Mucosa of rectum (tissue), 2 donors: ENCODE results near the gene ZNF524.

ENCODE experiments used
- H3K27ac ChIP-seq, 2 donors: one replicate each; pipeline ENCODE4 v1.7.0; 2013; ENCODE audit warnings: inconsistent platforms in 2 of 2, low read depth in 2 of 2, low read length in 2 of 2
- H3K27me3 ChIP-seq, 2 donors: one replicate each; pipeline ENCODE4 v1.7.0; 2013; ENCODE audit warnings: low read length in 2 of 2; ENCODE audit not compliant: control insufficient read depth in 2 of 2, insufficient read depth in 2 of 2
- H3K36me3 ChIP-seq, 2 donors: one replicate each; pipeline ENCODE4 v1.7.0; 2013; ENCODE audit warnings: low read length in 2 of 2; ENCODE audit not compliant: control insufficient read depth in 2 of 2, insufficient read depth in 2 of 2
- H3K4me1 ChIP-seq, 2 donors: one replicate each; pipeline ENCODE4 v1.7.0; 2013; ENCODE audit warnings: low read length in 2 of 2, mild to moderate bottlenecking in 1 of 2; ENCODE audit not compliant: control insufficient read depth in 2 of 2, insufficient read depth in 2 of 2
- H3K4me3 ChIP-seq, 2 donors: one replicate each; pipeline ENCODE4 v1.7.0; 2013; ENCODE audit warnings: low read length in 2 of 2
- H3K9ac ChIP-seq, 2 donors: one replicate each; pipeline ENCODE4 v1.7.0; 2013; ENCODE audit warnings: low read length in 2 of 2, low read depth in 1 of 2, mild to moderate bottlenecking in 1 of 2
- H3K9me3 ChIP-seq, 2 donors: one replicate each; pipeline ENCODE4 v1.7.0; 2013; ENCODE audit warnings: low read length in 2 of 2; ENCODE audit not compliant: control insufficient read depth in 2 of 2
- donor health status: healthy.
- donor health status: Normal muscosa, but diverticular disease.

ZNF524 gene

DNA sequence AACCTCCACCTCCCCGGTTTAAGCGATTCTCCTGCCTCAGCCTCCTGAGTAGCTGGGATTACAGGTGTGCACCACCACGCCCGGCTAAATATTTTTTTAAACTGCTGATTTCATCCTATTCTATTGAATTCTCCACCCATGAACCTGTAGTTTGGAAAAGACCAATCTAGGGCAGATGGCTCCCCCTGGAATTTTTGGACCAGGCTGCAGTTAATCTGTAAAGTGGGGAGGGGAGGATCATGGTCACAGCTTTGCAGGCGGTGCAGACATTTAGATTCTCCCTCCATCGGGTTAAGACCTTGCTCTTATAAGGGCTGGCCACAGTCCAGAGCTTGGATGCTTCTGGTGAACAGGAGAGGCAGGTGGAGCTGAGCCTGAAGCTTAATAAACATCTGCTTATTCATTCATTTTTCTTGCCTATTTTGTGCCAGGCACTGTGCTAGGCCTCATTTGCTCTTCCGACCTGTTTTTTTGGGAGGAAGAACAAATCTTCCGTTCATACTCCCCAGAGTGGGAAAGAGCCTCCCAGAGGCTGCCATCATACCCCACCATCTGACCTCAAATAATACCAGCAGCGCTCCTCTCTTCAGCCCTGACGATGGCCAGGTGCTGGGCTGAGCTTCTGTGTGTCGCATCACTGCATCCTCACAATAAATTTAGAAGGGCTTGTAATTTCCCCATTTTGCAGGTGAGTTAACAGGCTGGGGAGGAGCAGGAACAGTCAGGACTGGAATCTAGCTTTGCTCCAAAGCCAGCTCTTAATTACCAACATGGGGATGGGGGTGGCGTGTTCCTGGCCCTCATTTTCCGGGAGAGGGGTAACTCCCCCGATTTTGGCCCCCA lies 47.0 kb downstream of the ZNF524 start:
- Histone ChIP-seq H3K9ac (peak overlapping the region; percentile 68 to 77), H3K4me3 (peak overlapping the region; percentile 76 to 90), H3K9me3 (no peaks in the 10 kb centered on the region), H3K4me1 (peaks cover 31 to 36% of the 10 kb centered on the region in 2 donors), H3K27ac (peak overlapping the region in 1 of 2 donors; percentile 76), H3K27me3 (no peaks in the 10 kb centered on the region), H3K36me3 (peaks cover 3 to 12% of the 10 kb centered on the region in 2 donors)

GRCh38 chr19:55647732-55648584 lies 47.9 kb downstream of the ZNF524 start, which contains the start of gene CCDC106:
Gene CCDC106, plus strand, starts transcription at chr19:55648212. Its CDS starts 835 bp downstream, at chr19:55649047.
- peaks cover 25 to 28% of the 10 kb centered on the region in 2 donors for H3K4me1 ChIP-seq
- H3K9me3 ChIP-seq, result no peaks in the 10 kb centered on the region
- H3K27ac ChIP-seq, result peak within 1 kb of the TSS; percentile 57 to 76

GRCh38 chr19:55648585-55649267 lies 48.6 kb downstream of the ZNF524 start:
- peak overlapping the region in 1 of 2 donors; percentile 76 for H3K27ac ChIP-seq
- H3K9ac ChIP-seq, result peak overlapping the region; percentile 68 to 77
- H3K4me3 ChIP-seq, result peak overlapping the region; percentile 76 to 90
- peaks cover 3 to 12% of the 10 kb centered on the region in 2 donors for H3K36me3 ChIP-seq
- no peaks in the 10 kb centered on the region for H3K27me3 ChIP-seq
- H3K9me3 ChIP-seq, result no peaks in the 10 kb centered on the region
- H3K4me1 ChIP-seq, result peaks cover 21 to 25% of the 10 kb centered on the region in 2 donors

More at GRCh38 chr19:55647732-55648584, 47.9 kb downstream of the ZNF524 start, which contains the start of gene CCDC106:
- H3K9ac ChIP-seq, result peak within 1 kb of the TSS; percentile 68 to 77
- no peaks in the 10 kb centered on the region for H3K27me3 ChIP-seq
- peaks cover 3 to 12% of the 10 kb centered on the region in 2 donors for H3K36me3 ChIP-seq
- peak within 1 kb of the TSS; percentile 76 to 90 for H3K4me3 ChIP-seq

DNA sequence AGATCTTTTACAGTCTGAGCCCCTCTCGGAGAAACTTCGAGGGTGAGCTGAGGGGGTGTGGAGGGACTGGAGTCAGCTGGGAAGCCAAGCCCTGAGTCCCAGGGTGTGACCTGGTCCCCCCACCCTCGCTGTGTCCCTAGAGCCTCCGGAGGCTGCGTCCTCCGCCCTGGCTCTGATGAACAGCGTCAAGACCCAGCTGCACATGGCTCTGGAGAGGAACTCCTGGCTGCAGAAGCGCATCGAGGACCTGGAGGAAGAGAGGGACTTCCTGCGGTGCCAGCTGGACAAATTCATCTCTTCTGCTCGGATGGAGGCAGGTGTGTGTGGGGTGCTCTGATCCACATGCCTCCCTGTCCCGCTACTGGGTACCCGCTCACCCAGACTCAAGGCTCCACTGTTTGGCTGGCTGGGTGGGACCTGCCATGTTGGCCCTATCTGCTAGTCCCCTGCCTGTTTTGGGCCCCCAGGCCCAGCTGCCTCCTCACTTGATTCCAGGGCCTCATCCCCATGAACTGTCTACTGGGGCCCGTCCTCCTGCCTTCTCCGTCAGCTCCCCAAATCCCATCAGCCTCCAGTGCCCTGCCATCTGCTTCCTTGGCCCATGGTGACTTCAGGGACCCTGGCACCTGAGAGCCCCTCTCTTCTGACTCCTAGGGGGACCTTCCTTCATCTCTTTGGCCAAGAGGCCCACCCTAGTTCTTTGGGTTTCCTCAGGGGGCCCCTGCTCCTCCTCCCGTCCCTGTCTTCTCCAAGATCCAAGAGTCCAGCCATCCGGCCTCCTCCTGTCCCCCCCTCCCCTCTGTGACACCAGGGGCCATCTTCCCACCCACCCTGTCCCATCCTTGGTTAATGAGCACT lies 49.4 kb downstream of the ZNF524 start:
- H3K27ac ChIP-seq, result no peak overlapping the region

GRCh38 chr19:55650126-55650557 lies 50.1 kb downstream of the ZNF524 start:
- peaks cover 3 to 5% of the 10 kb centered on the region in 2 donors for H3K36me3 ChIP-seq
- H3K4me1 ChIP-seq, result peaks cover 11 to 19% of the 10 kb centered on the region in 2 donors
- no peak overlapping the region for H3K4me3 ChIP-seq
- no peaks in the 10 kb centered on the region for H3K9me3 ChIP-seq
- H3K27ac ChIP-seq, result no peak overlapping the region
- no peak overlapping the region for H3K9ac ChIP-seq
- H3K27me3 ChIP-seq, result no peaks in the 10 kb centered on the region

More for the DNA sequence above, 49.4 kb downstream of the ZNF524 start:
- H3K4me3 ChIP-seq, result peak overlapping the region in 1 of 2 donors; percentile 76
- no peak overlapping the region for H3K9ac ChIP-seq
- no peaks in the 10 kb centered on the region for H3K27me3 ChIP-seq
- no peaks in the 10 kb centered on the region for H3K9me3 ChIP-seq
- H3K4me1 ChIP-seq, result peaks cover 16 to 19% of the 10 kb centered on the region in 2 donors
- peaks cover 3 to 11% of the 10 kb centered on the region in 2 donors for H3K36me3 ChIP-seq

DNA sequence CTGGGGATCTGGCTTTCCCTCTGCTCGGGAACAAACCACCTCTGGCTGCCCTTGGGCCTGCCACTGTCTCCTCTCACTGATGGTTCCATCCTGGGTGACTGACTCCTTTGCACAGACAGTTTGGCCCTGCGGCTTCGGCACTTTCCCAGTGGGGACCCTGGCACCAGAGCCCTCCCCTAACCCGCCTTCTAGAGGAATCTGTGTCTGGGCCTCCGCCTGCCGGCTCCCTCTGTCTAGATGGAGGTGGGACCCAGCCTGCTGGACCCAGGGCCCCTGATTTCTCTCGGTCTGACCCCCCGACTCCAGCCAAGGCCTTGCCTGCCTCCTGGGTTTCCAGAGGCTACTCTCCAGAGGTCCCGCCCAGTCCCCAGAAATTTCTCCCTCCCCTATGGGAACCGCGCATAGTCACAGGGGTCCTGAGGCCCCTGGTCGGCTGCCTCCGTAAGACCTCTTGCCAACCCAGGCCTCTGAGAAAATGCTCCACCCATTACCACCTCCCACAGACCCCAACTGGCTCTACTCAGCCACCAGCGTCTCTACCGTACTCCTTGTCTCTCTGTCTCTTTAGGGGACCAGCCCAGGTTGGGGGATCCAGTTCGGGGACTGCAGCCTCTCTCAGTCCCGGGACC lies 50.6 kb downstream of the ZNF524 start:
- no peaks in the 10 kb centered on the region for H3K9me3 ChIP-seq
- H3K9ac ChIP-seq, result no peak overlapping the region
- no peaks in the 10 kb centered on the region for H3K36me3 ChIP-seq
- no peaks in the 10 kb centered on the region for H3K27me3 ChIP-seq
- no peak overlapping the region for H3K27ac ChIP-seq
- H3K4me3 ChIP-seq, result no peak overlapping the region
- H3K4me1 ChIP-seq, result peaks cover 11 to 22% of the 10 kb centered on the region in 2 donors

DNA sequence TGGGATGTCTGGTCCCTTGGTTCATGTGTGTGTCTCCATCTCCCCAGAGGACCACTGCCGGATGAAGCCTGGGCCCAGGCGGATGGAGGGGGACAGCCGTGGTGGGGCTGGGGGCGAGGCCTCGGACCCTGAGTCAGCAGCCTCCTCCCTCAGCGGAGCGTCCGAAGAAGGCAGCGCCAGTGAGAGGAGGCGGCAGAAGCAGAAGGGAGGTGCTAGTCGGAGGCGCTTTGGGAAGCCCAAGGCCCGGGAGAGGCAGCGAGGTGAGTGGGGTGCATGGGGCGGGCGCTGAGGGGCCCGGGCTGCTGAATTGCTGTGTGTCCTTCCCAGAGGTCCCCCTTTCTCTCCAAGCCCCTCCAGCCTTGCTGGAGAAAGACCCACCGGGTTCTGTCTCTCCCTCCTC lies 51.1 kb downstream of the ZNF524 start:
- no peak overlapping the region for H3K27ac ChIP-seq

DNA sequence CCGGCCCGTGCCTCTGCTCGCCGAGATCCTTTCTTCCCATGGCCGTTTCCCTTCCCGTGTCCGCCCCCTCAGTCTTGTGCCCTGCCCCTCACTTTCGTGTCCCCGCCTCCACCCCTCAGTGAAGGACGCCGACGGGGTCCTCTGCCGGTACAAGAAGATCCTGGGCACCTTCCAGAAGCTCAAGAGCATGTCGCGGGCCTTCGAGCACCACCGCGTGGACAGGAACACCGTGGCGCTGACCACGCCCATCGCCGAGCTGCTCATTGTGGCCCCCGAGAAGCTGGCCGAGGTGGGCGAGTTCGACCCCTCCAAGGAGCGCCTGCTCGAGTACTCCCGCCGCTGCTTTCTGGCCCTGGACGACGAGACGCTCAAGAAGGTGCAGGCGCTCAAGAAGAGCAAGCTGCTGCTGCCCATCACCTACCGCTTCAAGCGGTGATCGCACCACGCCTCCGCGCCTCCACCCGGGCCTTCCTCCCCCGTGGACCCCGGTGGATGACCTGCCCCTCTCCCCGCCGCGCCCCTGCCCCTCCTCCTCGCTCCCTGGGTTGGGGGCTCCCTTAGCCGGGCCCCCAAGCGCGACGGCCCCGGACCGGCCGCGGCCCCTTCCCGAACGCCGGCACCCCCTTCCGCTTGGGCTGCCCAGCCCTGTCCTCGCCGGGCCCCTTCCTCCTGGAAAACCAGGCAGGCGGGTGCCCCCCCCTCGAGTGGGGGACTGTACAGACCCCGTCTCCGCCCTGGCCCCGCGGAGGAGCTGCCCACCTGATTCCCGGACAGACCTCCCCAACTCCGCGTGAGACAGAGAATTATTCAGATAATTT lies 52.4 kb downstream of the ZNF524 start:
- H3K27ac ChIP-seq, result no peak overlapping the region
- no peaks in the 10 kb centered on the region for H3K27me3 ChIP-seq
- H3K9ac ChIP-seq, result no peak overlapping the region
- no peaks in the 10 kb centered on the region for H3K9me3 ChIP-seq
- H3K4me1 ChIP-seq, result peaks cover 24 to 34% of the 10 kb centered on the region in 2 donors
- H3K36me3 ChIP-seq, result no peaks in the 10 kb centered on the region
- no peak overlapping the region for H3K4me3 ChIP-seq

More for the DNA sequence above, 51.1 kb downstream of the ZNF524 start:
- H3K4me1 ChIP-seq, result peaks cover 14 to 27% of the 10 kb centered on the region in 2 donors
- no peak overlapping the region for H3K9ac ChIP-seq
- H3K9me3 ChIP-seq, result no peaks in the 10 kb centered on the region
- H3K36me3 ChIP-seq, result no peaks in the 10 kb centered on the region
- no peak overlapping the region for H3K4me3 ChIP-seq
- H3K27me3 ChIP-seq, result no peaks in the 10 kb centered on the region
